Lower leg skin (tissue), 3 donors: ENCODE results near the gene SPACDR.

Experiments used
- POLR2A ChIP-seq, 2 donors: fragments of 450-650 bp; IDR thresholded peaks; one replicate each; pipeline ENCODE4 v1.6.1; 2016 to 2017; ENCODE audit warnings: antibody characterized with exemption in 2 of 2, mild to moderate bottlenecking in 1 of 2, moderate library complexity in 1 of 2
- TF ChIP-seq, protein P1 (sequence below), 3 donors: fragments of 450-650 bp; IDR thresholded peaks; one replicate each; pipeline ENCODE4 v1.5.1; 2016; ENCODE audit warnings: antibody characterized with exemption in 3 of 3, mild to moderate bottlenecking in 3 of 3, moderate library complexity in 2 of 3

DNA sequence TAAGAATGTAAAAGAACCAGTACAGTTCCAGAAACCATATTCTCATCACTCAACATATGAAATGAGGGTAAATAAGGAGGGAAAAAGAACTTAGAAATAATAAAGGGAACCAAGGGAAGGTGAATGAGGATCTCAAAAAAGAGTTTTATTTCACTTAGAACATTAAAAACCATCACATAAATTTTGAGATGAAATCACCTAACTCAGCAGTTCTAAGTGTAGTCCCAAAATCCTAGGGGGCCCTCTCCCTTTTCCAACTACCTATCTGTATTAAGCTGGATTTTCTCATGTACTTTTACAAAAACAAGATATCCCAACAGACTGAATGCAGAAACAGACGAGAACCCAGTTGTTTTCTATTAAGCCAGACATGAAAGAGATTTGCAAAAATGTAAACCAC lies 38.7 kb downstream of the SPACDR start:
- TF ChIP-seq, protein P1, sequence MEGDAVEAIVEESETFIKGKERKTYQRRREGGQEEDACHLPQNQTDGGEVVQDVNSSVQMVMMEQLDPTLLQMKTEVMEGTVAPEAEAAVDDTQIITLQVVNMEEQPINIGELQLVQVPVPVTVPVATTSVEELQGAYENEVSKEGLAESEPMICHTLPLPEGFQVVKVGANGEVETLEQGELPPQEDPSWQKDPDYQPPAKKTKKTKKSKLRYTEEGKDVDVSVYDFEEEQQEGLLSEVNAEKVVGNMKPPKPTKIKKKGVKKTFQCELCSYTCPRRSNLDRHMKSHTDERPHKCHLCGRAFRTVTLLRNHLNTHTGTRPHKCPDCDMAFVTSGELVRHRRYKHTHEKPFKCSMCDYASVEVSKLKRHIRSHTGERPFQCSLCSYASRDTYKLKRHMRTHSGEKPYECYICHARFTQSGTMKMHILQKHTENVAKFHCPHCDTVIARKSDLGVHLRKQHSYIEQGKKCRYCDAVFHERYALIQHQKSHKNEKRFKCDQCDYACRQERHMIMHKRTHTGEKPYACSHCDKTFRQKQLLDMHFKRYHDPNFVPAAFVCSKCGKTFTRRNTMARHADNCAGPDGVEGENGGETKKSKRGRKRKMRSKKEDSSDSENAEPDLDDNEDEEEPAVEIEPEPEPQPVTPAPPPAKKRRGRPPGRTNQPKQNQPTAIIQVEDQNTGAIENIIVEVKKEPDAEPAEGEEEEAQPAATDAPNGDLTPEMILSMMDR (IDR thresholded peaks at IDR 0.05), result no peak
- TF ChIP-seq POLR2A (IDR thresholded peaks at IDR 0.05), result no peak
